OCI-LY7 (cell line): ENCODE measurements around the gene GABARAP. TPM values are rescaled to one million over a fixed set of nuclear protein-coding genes. Genes with fewer than 3 reads are reported as not detected.

Source experiments
- BruUV-seq: library from RNA; stranded (reverse); fragments of 400-500 nt; replicated peaks from 2 replicates; lab custom pipeline; 2021; lab: Mats Ljungman, UMichigan
- CTCF ChIA-PET: fragments of 300-600 bp; sonication (Branson Sonifier 250); formaldehyde crosslinking; loops from one replicate; lab custom pipeline; 2022; ENCODE audit warnings: antibody characterized with exemption; ENCODE audit not compliant: unreplicated experiment; lab: Charles Lee
- POLR2A ChIA-PET: fragments of 300-600 bp; sonication (Branson Sonifier 250); formaldehyde crosslinking; loops from one replicate; lab custom pipeline; 2022; ENCODE audit warnings: antibody characterized with exemption; lab: Charles Lee
- DNase-seq: peaks from one replicate; pipeline ENCODE4 v3.0.0-alpha.2; 2015; ENCODE audit warnings: low spot score
- H2AFZ ChIP-seq: fragments of 200-600 bp; sonication (generic), shearing (Covaris generic); 2 replicates; pipeline ENCODE4 v1.6.1; 2014; ENCODE audit warnings: mild to moderate bottlenecking, antibody characterized with exemption, low read length, moderate library complexity
- H3K27ac ChIP-seq: fragments of 200-600 bp; sonication (generic); 2 replicates; pipeline ENCODE4 v1.5.1; 2014; ENCODE audit warnings: mixed run types, low read depth, mild to moderate bottlenecking, moderate library complexity, low read length, inconsistent platforms; ENCODE audit not compliant: poor library complexity, severe bottlenecking
- H3K36me3 ChIP-seq: fragments of 200-600 bp; sonication (generic); 2 replicates; pipeline ENCODE4 v1.6.1; 2014; ENCODE audit warnings: mild to moderate bottlenecking, antibody characterized with exemption, low read length, moderate library complexity, mixed read lengths; ENCODE audit not compliant: insufficient read depth
- H3K4me1 ChIP-seq: fragments of 200-600 bp; sonication (generic); 2 replicates; pipeline ENCODE4 v1.5.1; 2014; ENCODE audit warnings: mild to moderate bottlenecking, low read length; ENCODE audit not compliant: insufficient read depth, poor library complexity, severe bottlenecking
- H3K4me2 ChIP-seq: fragments of 200-600 bp; sonication (generic); 2 replicates; pipeline ENCODE4 v1.6.1; 2014; ENCODE audit warnings: mild to moderate bottlenecking, low read length
- H3K4me3 ChIP-seq: fragments of 200-600 bp; sonication (generic); 2 replicates; pipeline ENCODE4 v1.5.1; 2014; ENCODE audit warnings: mild to moderate bottlenecking, low read depth, low read length; ENCODE audit not compliant: poor library complexity, severe bottlenecking
- H3K79me2 ChIP-seq: fragments of 200-600 bp; sonication (generic); 2 replicates; pipeline ENCODE4 v1.6.1; 2016; ENCODE audit warnings: low read depth, mild to moderate bottlenecking, low read length, moderate library complexity, mixed read lengths; ENCODE audit not compliant: insufficient read depth
- H3K9me2 ChIP-seq: fragments of 200-600 bp; sonication (generic); 2 replicates; pipeline ENCODE4 v1.6.1; 2016; ENCODE audit warnings: mild to moderate bottlenecking, low read length, mixed read lengths; ENCODE audit not compliant: insufficient read depth
- H3K9me3 ChIP-seq: fragments of 200-600 bp; sonication (generic); 2 replicates; pipeline ENCODE4 v1.6.1; 2014; ENCODE audit warnings: mild to moderate bottlenecking, mixed run types, low read length, mixed read lengths
- H4K20me1 ChIP-seq: fragments of 200-600 bp; sonication (generic); 2 replicates; pipeline ENCODE4 v1.6.1; 2014; ENCODE audit warnings: mild to moderate bottlenecking, antibody characterized with exemption, low read length, moderate library complexity, mixed read lengths; ENCODE audit not compliant: insufficient read depth
- EZH2phosphoT487 ChIP-seq: fragments of 200-600 bp; sonication (generic); IDR thresholded peaks from 2 replicates; pipeline ENCODE4 v1.6.1; 2018; ENCODE audit warnings: low read depth, borderline replicate concordance, mild to moderate bottlenecking, mixed run types, antibody characterized with exemption, low read length, moderate library complexity, mixed read lengths
- intact Hi-C: fragments of 100-400 bp; cut with micrococcal nuclease; formaldehyde crosslinking; loops from one replicate; pipeline ENCODE4 v1.10.0; 2022; ENCODE audit not compliant: unreplicated experiment
- total RNA-seq, 2 experiments: library from RNA; depleted of rRNA in 1 of 2; stranded (reverse); fragments of >200 nt in 1 of 2; shearing (Covaris generic) in 1 of 2; gene quantifications; 2 replicates each; pipeline ENCODE4 v1.2.3, GENCODE V29; 2014 to 2022
- TF ChIP-seq, protein P1 (sequence below): fragments of 200-600 bp; sonication (generic); conservative IDR thresholded peaks from 2 replicates; pipeline ENCODE4 v1.5.1; 2014; ENCODE audit warnings: mild to moderate bottlenecking, antibody characterized with exemption, low read length, moderate library complexity, mixed read lengths

GABARAP gene
- total RNA-seq, 2 experiments from 2014 or later = 128 to 199 TPM

DNA sequence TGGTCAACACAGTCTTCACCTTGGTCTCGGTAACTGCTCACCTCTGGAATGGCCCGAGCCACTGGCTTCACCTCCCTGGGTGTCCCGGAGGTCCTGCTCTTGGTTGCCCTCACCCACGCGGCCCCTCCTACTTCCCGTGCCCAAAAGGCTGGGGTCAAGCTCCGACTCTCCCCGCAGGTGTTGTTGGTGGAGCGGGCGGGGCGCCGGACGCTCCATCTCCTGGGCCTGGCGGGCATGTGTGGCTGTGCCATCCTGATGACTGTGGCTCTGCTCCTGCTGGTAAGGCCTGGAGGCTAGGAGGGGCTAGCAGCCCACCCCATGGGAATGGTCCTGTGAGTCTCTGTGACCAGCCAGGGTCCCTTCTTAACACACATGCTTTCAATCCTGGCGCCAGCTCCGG lies 42.7 kb upstream of the GABARAP start:
- no peak for TF ChIP-seq EZH2phosphoT487
- TF ChIP-seq, protein P1, sequence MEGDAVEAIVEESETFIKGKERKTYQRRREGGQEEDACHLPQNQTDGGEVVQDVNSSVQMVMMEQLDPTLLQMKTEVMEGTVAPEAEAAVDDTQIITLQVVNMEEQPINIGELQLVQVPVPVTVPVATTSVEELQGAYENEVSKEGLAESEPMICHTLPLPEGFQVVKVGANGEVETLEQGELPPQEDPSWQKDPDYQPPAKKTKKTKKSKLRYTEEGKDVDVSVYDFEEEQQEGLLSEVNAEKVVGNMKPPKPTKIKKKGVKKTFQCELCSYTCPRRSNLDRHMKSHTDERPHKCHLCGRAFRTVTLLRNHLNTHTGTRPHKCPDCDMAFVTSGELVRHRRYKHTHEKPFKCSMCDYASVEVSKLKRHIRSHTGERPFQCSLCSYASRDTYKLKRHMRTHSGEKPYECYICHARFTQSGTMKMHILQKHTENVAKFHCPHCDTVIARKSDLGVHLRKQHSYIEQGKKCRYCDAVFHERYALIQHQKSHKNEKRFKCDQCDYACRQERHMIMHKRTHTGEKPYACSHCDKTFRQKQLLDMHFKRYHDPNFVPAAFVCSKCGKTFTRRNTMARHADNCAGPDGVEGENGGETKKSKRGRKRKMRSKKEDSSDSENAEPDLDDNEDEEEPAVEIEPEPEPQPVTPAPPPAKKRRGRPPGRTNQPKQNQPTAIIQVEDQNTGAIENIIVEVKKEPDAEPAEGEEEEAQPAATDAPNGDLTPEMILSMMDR = no peak
- no peaks in the 10 kb centered on the region for H3K9me3 ChIP-seq
- H4K20me1 ChIP-seq = no peaks in the 10 kb centered on the region
- H3K36me3 ChIP-seq = no peaks in the 10 kb centered on the region
- intact Hi-C loops = no loop called here
- no peaks in the 10 kb centered on the region for H3K9me2 ChIP-seq
- H3K4me3 ChIP-seq = no peak overlapping the region
- no peak overlapping the region for H3K27ac ChIP-seq
- ChIA-PET POLR2A (no interaction called here), CTCF (no interaction called here)
- H2AFZ ChIP-seq = no peak overlapping the region
- DNase-seq = no peak
- no peaks in the 10 kb centered on the region for H3K79me2 ChIP-seq
- no TSS peak for BruUV-seq
- peaks cover 39% of the 10 kb centered on the region for H3K4me1 ChIP-seq
- H3K4me2 ChIP-seq = no peak overlapping the region

DNA sequence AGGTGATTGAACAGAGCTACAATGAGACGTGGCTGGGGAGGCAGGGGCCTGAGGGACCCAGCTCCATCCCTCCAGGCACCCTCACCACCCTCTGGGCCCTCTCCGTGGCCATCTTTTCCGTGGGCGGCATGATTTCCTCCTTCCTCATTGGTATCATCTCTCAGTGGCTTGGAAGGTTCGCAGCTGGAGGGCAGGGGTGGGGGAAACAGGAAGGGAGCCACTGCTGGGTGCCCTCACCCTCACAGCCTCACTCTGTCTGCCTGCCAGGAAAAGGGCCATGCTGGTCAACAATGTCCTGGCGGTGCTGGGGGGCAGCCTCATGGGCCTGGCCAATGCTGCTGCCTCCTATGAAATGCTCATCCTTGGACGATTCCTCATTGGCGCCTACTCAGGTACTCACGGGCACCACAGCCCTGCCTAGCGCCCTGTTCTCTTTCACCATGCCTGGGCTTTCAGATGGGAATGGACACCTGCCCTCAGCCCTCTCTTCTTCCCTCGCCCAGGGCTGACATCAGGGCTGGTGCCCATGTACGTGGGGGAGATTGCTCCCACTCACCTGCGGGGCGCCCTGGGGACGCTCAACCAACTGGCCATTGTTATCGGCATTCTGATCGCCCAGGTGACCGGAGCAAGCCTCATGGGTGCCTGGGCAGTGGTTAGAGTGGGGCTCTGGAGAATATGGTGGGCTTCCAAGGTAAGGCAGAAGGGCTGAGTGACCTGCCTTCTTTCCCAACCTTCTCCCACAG lies 41.4 kb upstream of the GABARAP start:
- CTCF ChIA-PET = no interaction called here
- POLR2A ChIA-PET = no interaction called here
- H4K20me1 ChIP-seq = no peaks in the 10 kb centered on the region
- no TSS peak for BruUV-seq
- DNase-seq = no peak
- H3K4me2 ChIP-seq = no peak overlapping the region
- H3K36me3 ChIP-seq = no peaks in the 10 kb centered on the region
- H2AFZ ChIP-seq = no peak overlapping the region
- H3K9me3 ChIP-seq = no peaks in the 10 kb centered on the region
- H3K9me2 ChIP-seq = no peaks in the 10 kb centered on the region
- H3K4me1 ChIP-seq = peaks cover 41% of the 10 kb centered on the region
- H3K27ac ChIP-seq = no peak overlapping the region
- intact Hi-C loops = no loop called here
- no peak overlapping the region for H3K4me3 ChIP-seq
- no peaks in the 10 kb centered on the region for H3K79me2 ChIP-seq
- TF ChIP-seq, protein P1 = no peak
- no peak for TF ChIP-seq EZH2phosphoT487

DNA sequence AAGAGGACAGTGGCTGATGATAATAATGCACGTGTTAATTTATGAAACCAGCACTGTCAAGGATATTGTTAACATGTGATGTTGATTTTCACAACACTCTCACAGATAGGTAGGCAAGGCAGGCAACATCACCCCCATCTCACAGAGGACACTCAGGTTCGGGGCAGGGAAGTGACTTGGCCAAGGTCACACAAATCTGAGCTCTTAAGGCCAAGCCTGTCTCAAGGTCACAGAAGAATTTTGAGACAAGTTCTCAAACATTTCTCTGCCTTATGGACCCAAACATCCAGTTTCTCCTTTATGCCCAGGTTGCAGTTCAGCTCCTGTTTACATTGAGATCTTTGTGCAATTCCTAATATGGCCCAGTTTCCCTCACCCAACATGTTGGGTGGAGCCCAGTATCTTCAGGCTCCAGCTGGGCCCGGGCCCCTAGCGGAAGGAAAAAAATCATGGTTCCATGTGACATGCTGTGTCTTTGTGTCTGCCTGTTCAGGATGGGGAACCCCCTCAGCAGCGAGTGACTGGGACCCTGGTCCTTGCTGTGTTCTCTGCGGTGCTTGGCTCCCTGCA lies 40.6 kb upstream of the GABARAP start:
- H3K27ac ChIP-seq = no peak overlapping the region
- peaks cover 41% of the 10 kb centered on the region for H3K4me1 ChIP-seq
- H3K9me3 ChIP-seq = no peaks in the 10 kb centered on the region
- BruUV-seq = no TSS peak
- no peaks in the 10 kb centered on the region for H3K36me3 ChIP-seq
- no peaks in the 10 kb centered on the region for H4K20me1 ChIP-seq
- H3K4me3 ChIP-seq = no peak overlapping the region
- H3K4me2 ChIP-seq = no peak overlapping the region; the same call in 1 of the 2 replicates
- no peak for DNase-seq
- H2AFZ ChIP-seq = peak overlapping the region; percentile 13; the same call in 1 of the 2 replicates
- intact Hi-C loops = no loop called here
- CTCF ChIA-PET = interaction anchor here (0.5 to 0.6 kb wide), 2 partner anchors 250 to 939 kb away, joined by 3 read pairs; no protein-coding TSS in a partner anchor
- POLR2A ChIA-PET = no interaction called here
- H3K79me2 ChIP-seq = no peaks in the 10 kb centered on the region
- TF ChIP-seq EZH2phosphoT487 = no peak
- TF ChIP-seq, protein P1 = peak; percentile 32; the same call in 1 of the 2 replicates
- H3K9me2 ChIP-seq = no peaks in the 10 kb centered on the region
